GM12878 (cell line): ENCODE data around the gene PPFIA4. TPM values are rescaled to one million over a fixed set of nuclear protein-coding genes. Genes with fewer than 3 reads are reported as not detected.

Experiments
- ATAC-seq: fragments of 200-7000 bp; cut with Tn5 transposase; 3 replicates; pipeline ENCODE4 v1.9.1; 2020; ENCODE audit warnings: mild to moderate bottlenecking, moderate library complexity
- BruUV-seq: library from RNA; stranded (reverse); fragments of 400-500 nt; replicated peaks from 2 replicates; lab custom pipeline; 2021; lab: Mats Ljungman, UMichigan
- CTCF ChIA-PET: fragments of 300-600 bp; sonication (Branson Sonifier 250); formaldehyde crosslinking; extraction: SDS; loops from one replicate; lab custom pipeline; 2021; ENCODE audit warnings: inconsistent platforms; lab: Yijun Ruan, JAX
- POLR2A ChIA-PET: fragments of 350-600 bp; formaldehyde crosslinking; extraction: SDS; loops from one replicate; lab custom pipeline; 2021; ENCODE audit warnings: inconsistent platforms; lab: Charles Lee
- RAD21 ChIA-PET: fragments of 300-600 bp; sonication (Branson Sonifier 250); formaldehyde crosslinking; loops from one replicate; lab custom pipeline; 2023; ENCODE audit warnings: antibody characterized with exemption; ENCODE audit not compliant: unreplicated experiment; lab: Charles Lee
- SMC1A ChIA-PET: fragments of 300-600 bp; sonication (Branson Sonifier 250); formaldehyde crosslinking; loops from one replicate; lab custom pipeline; 2023; ENCODE audit not compliant: unreplicated experiment, uncharacterized antibody; lab: Charles Lee
- DNase-seq: peaks from one replicate; pipeline ENCODE4 v3.0.0-alpha.2; 2011; ENCODE audit warnings: low read depth, low spot score
- FAIRE-seq: peaks from 3 replicates; lab custom pipeline; 2011; peaks lifted over from hg19 to GRCh38; lab: Jason Lieb, UNC
- H2AFZ ChIP-seq: 2 replicates; pipeline ENCODE4 v1.6.0; 2011; ENCODE audit warnings: low read depth, low read length, control low read depth; ENCODE audit not compliant: control insufficient read depth
- H3K27ac ChIP-seq: 2 replicates; pipeline ENCODE4 v1.5.1; 2011; ENCODE audit warnings: control low read depth; ENCODE audit not compliant: control insufficient read depth, insufficient read depth
- H3K27me3 ChIP-seq, 2 experiments: replicated peaks in 1 of 2; 2 replicates each; pipeline versions ENCODE4 v1.6.0 to v1.6.1; 2011; ENCODE audit warnings: low read length in 1 of 2; ENCODE audit not compliant: control insufficient read depth in 2 of 2, insufficient read depth in 2 of 2
- H3K36me3 ChIP-seq, 2 experiments: 2 replicates each; pipeline ENCODE4 v1.5.1; 2011; ENCODE audit warnings: low read length in 1 of 2; ENCODE audit not compliant: control insufficient read depth in 2 of 2, insufficient read depth in 2 of 2
- H3K4me1 ChIP-seq: 2 replicates; pipeline ENCODE4 v1.6.1; 2011; ENCODE audit warnings: mild to moderate bottlenecking, low read length, moderate library complexity, mixed read lengths; ENCODE audit not compliant: control insufficient read depth, insufficient read depth
- H3K4me2 ChIP-seq: 2 replicates; pipeline ENCODE4 v1.6.0; 2011; ENCODE audit warnings: control low read depth; ENCODE audit not compliant: control insufficient read depth, insufficient read depth
- H3K4me3 ChIP-seq: fragments of 200-600 bp; sonication (generic); 2 replicates; pipeline ENCODE4 v1.5.1; 2016
- H3K79me2 ChIP-seq: 2 replicates; pipeline ENCODE4 v1.6.0; 2011; ENCODE audit warnings: low read length; ENCODE audit not compliant: control insufficient read depth, insufficient read depth
- H3K9ac ChIP-seq: 2 replicates; pipeline ENCODE4 v1.8.0; 2011; ENCODE audit warnings: low read length, control low read depth, mixed read lengths; ENCODE audit not compliant: control insufficient read depth, insufficient read depth
- H3K9me3 ChIP-seq: replicated peaks from 3 replicates; pipeline ENCODE4 v1.5.1; 2011; ENCODE audit warnings: mild to moderate bottlenecking, low read length; ENCODE audit not compliant: control insufficient read depth, insufficient read depth
- H4K20me1 ChIP-seq: 2 replicates; pipeline ENCODE4 v1.6.0; 2011; ENCODE audit not compliant: control insufficient read depth, insufficient read depth
- CHD2 ChIP-seq: IDR thresholded peaks from 2 replicates; pipeline ENCODE4 v1.6.1; 2011; ENCODE audit warnings: low read depth, low read length, improper control_type of control experiment, borderline replicate concordance
- EGR1 ChIP-seq, 2 experiments: IDR thresholded peaks; 1 replicate in 1 of 2; 2 replicates in 1 of 2; pipeline ENCODE4 v1.6.1; 2011 to 2012; ENCODE audit warnings: low read depth in 2 of 2, low read length in 2 of 2, borderline replicate concordance in 1 of 2, mild to moderate bottlenecking in 1 of 2, moderate library complexity in 1 of 2
- FOS ChIP-seq: IDR thresholded peaks from 3 replicates; pipeline ENCODE4 v1.6.1; 2011; ENCODE audit warnings: borderline replicate concordance; ENCODE audit not compliant: insufficient read length; ENCODE audit errors: extremely low read depth
- HDAC2 ChIP-seq: fragments of 200-600 bp; sonication (generic); IDR thresholded peaks from 2 replicates; pipeline ENCODE4 v1.6.1; 2017
- NKRF ChIP-seq: fragments of 450-650 bp; conservative IDR thresholded peaks from 2 replicates; pipeline ENCODE4 v1.6.1; 2017; ENCODE audit warnings: mild to moderate bottlenecking, moderate library complexity
- RAD21 ChIP-seq: IDR thresholded peaks from 2 replicates; pipeline ENCODE4 v1.6.1; 2011; ENCODE audit warnings: mild to moderate bottlenecking, low read depth, low read length, moderate library complexity; ENCODE audit not compliant: insufficient read depth
- RUNX3 ChIP-seq: IDR thresholded peaks from 2 replicates; pipeline ENCODE4 v1.6.1; 2012; ENCODE audit warnings: low read length, inconsistent platforms
- TCF12 ChIP-seq: IDR thresholded peaks from 2 replicates; pipeline ENCODE4 v1.6.1; 2011; ENCODE audit warnings: low read depth, mild to moderate bottlenecking, low read length
- ZNF207 ChIP-seq: fragments of 450-650 bp; IDR thresholded peaks from 2 replicates; pipeline ENCODE4 v1.6.1; 2014; ENCODE audit warnings: antibody characterized with exemption, mild to moderate bottlenecking, borderline replicate concordance
- WGBS: methylation state at CpG from one replicate; pipeline ENCODE4 v1.1.6; 2016; ENCODE audit warnings: low lambda C conversion rate; ENCODE audit not compliant: insufficient replicate concordance, insufficient coverage; ENCODE audit errors: missing lambda C conversion rate; 5-methylcytosine and 5-hydroxymethylcytosine counted together
- in situ Hi-C: fragments of 300-500 bp; cut with MboI; formaldehyde crosslinking; loops from 9 replicates; pipeline ENCODE4 v1.14.3; 2018; ENCODE audit warnings: mixed read lengths
- intact Hi-C: fragments of 100-400 bp; cut with micrococcal nuclease; formaldehyde crosslinking; loops from one replicate; pipeline ENCODE4 v1.14.2; 2022; ENCODE audit not compliant: unreplicated experiment
- polyA plus RNA-seq, 11 experiments: library from polyadenylated mRNA; depleted of rRNA in 4 of 11; unstranded in 6 of 11; stranded (reverse) in 5 of 11; fragments of >200 nt; fragmentation: Nextera tagmentation in 4 of 11; fragmentation: Illumina TruSeq in 1 of 11; extraction: Ambion mirVana in 4 of 11; extraction: Trizol in 1 of 11; gene quantifications; 1 replicate in 1 of 11; 2 replicates in 10 of 11; pipeline versions ENCODE4 v1.2.1 to v1.2.3, GENCODE V29; 2011 to 2016; ENCODE audit warnings: inconsistent platforms in 2 of 11, missing spikeins in 2 of 11, low read depth in 1 of 11
- total RNA-seq, 4 experiments: library from RNA; depleted of rRNA in 3 of 4; stranded (reverse); fragments of >200 nt in 3 of 4; fragmentation: Illumina TruSeq in 1 of 4; extraction: Trizol in 1 of 4; gene quantifications; 2 replicates each; pipeline versions ENCODE4 v1.2.1 to v1.2.3, GENCODE V29; 2013 to 2021
- TF ChIP-seq, protein P1 (sequence below), 3 experiments: IDR thresholded peaks in 2 of 3; conservative IDR thresholded peaks in 1 of 3; 2 replicates each; pipeline ENCODE4 v1.5.1; 2011; ENCODE audit warnings: low read depth in 3 of 3, low read length in 3 of 3, mild to moderate bottlenecking in 3 of 3, control low read depth in 2 of 3, moderate library complexity in 2 of 3, inconsistent platforms in 1 of 3, mixed read lengths in 1 of 3; ENCODE audit not compliant: control insufficient read depth in 2 of 3, insufficient read depth in 1 of 3; ENCODE audit errors: extremely low read depth in 1 of 3

Gene PPFIA4
- total and polyA plus RNA-seq, 10 of the 15 experiments (the other 5 are each of a cell fraction or from before 2014, with no cell fraction given): 0.02 to 19.7 (median 0.34) TPM; not detected in 1

GRCh38 chr1:203057911-203058675, 31.8 kb downstream of the PPFIA4 start:
- Histone ChIP-seq H3K4me2 (no peak overlapping the region), H3K27ac (no peak overlapping the region), H3K27me3 (no peaks in the 10 kb centered on the region; a peak in 1 of 4 replicates), H3K9ac (no peak overlapping the region), H2AFZ (no peak overlapping the region), H3K79me2 (no peaks in the 10 kb centered on the region), H4K20me1 (no peaks in the 10 kb centered on the region), H3K4me1 (no peaks in the 10 kb centered on the region), H3K4me3 (no peak overlapping the region), H3K36me3 (no peaks in the 10 kb centered on the region), H3K9me3 (no peaks in the 10 kb centered on the region)
- intact Hi-C loops: no loop called here
- 7% methylated on average over 9 of the region's 10 CpGs for WGBS
- DNase-seq (no peak), FAIRE-seq (no peak), ATAC-seq (no peak)
- no TSS peak for BruUV-seq
- no peak for TF ChIP-seq TCF12
- TF ChIP-seq EGR1 (IDR thresholded peaks at IDR 0.05; ENCODE audit: borderline replicate concordance in 1 of 2, low read depth in 2 of 2, low read length in 2 of 2): no peak
- TF ChIP-seq NKRF: no peak
- TF ChIP-seq, protein P1, sequence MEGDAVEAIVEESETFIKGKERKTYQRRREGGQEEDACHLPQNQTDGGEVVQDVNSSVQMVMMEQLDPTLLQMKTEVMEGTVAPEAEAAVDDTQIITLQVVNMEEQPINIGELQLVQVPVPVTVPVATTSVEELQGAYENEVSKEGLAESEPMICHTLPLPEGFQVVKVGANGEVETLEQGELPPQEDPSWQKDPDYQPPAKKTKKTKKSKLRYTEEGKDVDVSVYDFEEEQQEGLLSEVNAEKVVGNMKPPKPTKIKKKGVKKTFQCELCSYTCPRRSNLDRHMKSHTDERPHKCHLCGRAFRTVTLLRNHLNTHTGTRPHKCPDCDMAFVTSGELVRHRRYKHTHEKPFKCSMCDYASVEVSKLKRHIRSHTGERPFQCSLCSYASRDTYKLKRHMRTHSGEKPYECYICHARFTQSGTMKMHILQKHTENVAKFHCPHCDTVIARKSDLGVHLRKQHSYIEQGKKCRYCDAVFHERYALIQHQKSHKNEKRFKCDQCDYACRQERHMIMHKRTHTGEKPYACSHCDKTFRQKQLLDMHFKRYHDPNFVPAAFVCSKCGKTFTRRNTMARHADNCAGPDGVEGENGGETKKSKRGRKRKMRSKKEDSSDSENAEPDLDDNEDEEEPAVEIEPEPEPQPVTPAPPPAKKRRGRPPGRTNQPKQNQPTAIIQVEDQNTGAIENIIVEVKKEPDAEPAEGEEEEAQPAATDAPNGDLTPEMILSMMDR (IDR thresholded peaks at IDR 0.05 in 2 of 3, conservative IDR thresholded peaks at IDR 0.05 in 1 of 3; ENCODE audit: control insufficient read depth in 2 of 3, extremely low read depth in 1 of 3, insufficient read depth in 1 of 3, low read depth in 3 of 3, low read length in 3 of 3): no peak
- TF ChIP-seq RUNX3: no peak
- no peak for TF ChIP-seq CHD2
- no peak for TF ChIP-seq FOS
- no peak for TF ChIP-seq RAD21
- TF ChIP-seq HDAC2: no peak
- no peak for TF ChIP-seq ZNF207
- ChIA-PET SMC1A (interaction anchor here (0.9 kb wide), 1 partner anchor 19 kb away, joined by 3 read pairs; no protein-coding TSS in a partner anchor), RAD21 (interaction anchor here (0.7 to 2.1 kb wide), 2 partner anchors 19 to 122 kb away, joined by 3 to 6 read pairs; no protein-coding TSS in a partner anchor), CTCF (interaction anchor here (0.6 to 8.7 kb wide), 6 partner anchors 18 to 833 kb away, joined by 3 to 66 read pairs (median 4); no protein-coding TSS in a partner anchor), POLR2A (no interaction called here)
- in situ Hi-C loops: no loop called here
